Measurements from ENCODE around the gene VSIG10L2.

DNA sequence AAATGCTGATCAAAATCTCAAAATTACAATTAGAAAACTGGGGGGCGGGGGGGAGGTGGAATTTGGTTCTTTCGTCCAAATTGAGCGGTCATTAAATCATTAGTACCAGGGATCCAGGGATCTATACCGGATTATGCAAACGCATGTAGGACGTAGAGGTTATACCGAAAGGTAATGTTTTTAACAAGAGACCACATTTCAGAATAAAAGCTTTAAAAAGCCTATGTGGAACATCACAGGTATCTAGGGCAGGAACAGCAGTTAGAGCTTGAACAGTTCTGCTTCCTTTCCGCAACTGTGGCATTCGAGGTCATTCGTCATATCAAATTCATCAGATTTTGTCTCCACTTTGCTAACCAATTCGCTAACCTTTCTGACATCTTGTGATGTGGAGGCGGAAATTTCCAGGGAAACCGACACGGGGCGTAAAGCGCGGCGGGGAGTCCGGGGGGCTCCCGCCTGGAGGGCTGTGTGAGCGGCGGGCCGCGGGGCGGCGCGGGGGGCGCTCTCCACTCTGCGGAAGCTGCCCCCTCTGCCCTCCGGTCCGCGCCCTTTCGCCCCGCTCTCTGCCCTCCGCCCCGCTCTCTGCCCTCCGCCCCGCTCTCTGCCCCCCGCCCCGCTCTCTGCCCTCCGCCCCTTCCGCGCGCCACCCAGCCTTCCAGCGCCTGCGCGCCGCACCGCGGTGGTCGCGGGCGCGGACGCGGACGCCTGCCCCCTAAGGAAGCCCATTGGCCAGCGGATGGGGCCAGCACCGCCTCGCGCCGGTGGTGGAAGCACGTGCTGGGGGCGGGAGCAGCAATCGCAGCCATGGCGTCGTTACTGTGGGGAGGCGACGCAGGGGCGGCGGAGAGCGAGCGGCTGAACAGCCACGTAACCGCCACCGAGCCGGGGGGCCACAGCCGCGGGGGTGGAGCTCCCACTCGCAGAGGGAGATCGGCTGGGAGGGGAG is 41.9 kb upstream of the VSIG10L2 start, which contains the start of gene DDX25:
- TF ChIP-seq, protein P1, sequence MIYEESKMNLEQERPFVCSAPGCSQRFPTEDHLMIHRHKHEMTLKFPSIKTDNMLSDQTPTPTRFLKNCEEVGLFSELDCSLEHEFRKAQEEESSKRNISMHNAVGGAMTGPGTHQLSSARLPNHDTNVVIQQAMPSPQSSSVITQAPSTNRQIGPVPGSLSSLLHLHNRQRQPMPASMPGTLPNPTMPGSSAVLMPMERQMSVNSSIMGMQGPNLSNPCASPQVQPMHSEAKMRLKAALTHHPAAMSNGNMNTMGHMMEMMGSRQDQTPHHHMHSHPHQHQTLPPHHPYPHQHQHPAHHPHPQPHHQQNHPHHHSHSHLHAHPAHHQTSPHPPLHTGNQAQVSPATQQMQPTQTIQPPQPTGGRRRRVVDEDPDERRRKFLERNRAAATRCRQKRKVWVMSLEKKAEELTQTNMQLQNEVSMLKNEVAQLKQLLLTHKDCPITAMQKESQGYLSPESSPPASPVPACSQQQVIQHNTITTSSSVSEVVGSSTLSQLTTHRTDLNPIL (CRISPR knock-in tag; IDR thresholded peaks at IDR 0.05; ENCODE audit: low read depth) = no peak
- no peak for TF ChIP-seq ZFP30 (CRISPR knock-in tag; IDR thresholded peaks at IDR 0.05)
- TF ChIP-seq ARNTL (CRISPR knock-in tag; IDR thresholded peaks at IDR 0.05; ENCODE audit: borderline replicate concordance, low read depth) = no peak
- TF ChIP-seq ZNF70 (CRISPR knock-in tag; IDR thresholded peaks at IDR 0.05) = no peak
- no peak for TF ChIP-seq ISL1 (CRISPR knock-in tag; IDR thresholded peaks at IDR 0.05)
- TF ChIP-seq, protein P2, sequence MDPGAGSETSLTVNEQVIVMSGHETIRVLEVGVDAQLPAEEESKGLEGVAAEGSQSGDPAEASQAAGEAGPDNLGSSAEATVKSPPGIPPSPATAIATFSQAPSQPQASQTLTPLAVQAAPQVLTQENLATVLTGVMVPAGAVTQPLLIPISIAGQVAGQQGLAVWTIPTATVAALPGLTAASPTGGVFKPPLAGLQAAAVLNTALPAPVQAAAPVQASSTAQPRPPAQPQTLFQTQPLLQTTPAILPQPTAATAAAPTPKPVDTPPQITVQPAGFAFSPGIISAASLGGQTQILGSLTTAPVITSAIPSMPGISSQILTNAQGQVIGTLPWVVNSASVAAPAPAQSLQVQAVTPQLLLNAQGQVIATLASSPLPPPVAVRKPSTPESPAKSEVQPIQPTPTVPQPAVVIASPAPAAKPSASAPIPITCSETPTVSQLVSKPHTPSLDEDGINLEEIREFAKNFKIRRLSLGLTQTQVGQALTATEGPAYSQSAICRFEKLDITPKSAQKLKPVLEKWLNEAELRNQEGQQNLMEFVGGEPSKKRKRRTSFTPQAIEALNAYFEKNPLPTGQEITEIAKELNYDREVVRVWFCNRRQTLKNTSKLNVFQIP (CRISPR knock-in tag; IDR thresholded peaks at IDR 0.05; ENCODE audit: borderline replicate concordance, low read depth) = no peak
- TF ChIP-seq, protein P3, sequence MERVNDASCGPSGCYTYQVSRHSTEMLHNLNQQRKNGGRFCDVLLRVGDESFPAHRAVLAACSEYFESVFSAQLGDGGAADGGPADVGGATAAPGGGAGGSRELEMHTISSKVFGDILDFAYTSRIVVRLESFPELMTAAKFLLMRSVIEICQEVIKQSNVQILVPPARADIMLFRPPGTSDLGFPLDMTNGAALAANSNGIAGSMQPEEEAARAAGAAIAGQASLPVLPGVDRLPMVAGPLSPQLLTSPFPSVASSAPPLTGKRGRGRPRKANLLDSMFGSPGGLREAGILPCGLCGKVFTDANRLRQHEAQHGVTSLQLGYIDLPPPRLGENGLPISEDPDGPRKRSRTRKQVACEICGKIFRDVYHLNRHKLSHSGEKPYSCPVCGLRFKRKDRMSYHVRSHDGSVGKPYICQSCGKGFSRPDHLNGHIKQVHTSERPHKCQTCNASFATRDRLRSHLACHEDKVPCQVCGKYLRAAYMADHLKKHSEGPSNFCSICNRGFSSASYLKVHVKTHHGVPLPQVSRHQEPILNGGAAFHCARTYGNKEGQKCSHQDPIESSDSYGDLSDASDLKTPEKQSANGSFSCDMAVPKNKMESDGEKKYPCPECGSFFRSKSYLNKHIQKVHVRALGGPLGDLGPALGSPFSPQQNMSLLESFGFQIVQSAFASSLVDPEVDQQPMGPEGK (CRISPR knock-in tag; IDR thresholded peaks at IDR 0.05; ENCODE audit: borderline replicate concordance) = no peak
- TF ChIP-seq ZC3H10 (CRISPR knock-in tag; IDR thresholded peaks at IDR 0.05) = no peak
- TF ChIP-seq GLIS3 (CRISPR knock-in tag; IDR thresholded peaks at IDR 0.05) = no peak
- no peak for TF ChIP-seq ZFP3 (CRISPR knock-in tag; IDR thresholded peaks at IDR 0.05)
- no peak for TF ChIP-seq TCF4 (CRISPR knock-in tag; IDR thresholded peaks at IDR 0.05; ENCODE audit: borderline replicate concordance)
- no peak for TF ChIP-seq CSDC2 (CRISPR knock-in tag; IDR thresholded peaks at IDR 0.05)
- TF ChIP-seq BACH2 (CRISPR knock-in tag; IDR thresholded peaks at IDR 0.05; ENCODE audit: borderline replicate concordance) = no peak
- no peak for TF ChIP-seq ESRRG (CRISPR knock-in tag; IDR thresholded peaks at IDR 0.05)

Measured in SK-N-SH treated with all-trans-retinoic acid at 6 μM for 48 hours (cell line).